Transverse colon (tissue), 4 donors: ENCODE measurements around the gene DOHH. TPM values are rescaled to one million over a fixed set of nuclear protein-coding genes. Genes with fewer than 3 reads are reported as not detected.
A peak's percentile ranks its signal among the peaks of the same experiment; 100 is the strongest.

ENCODE experiments used
- DNase-seq: peaks from one replicate; pipeline ENCODE4 v3.0.0-alpha.2; 2019
- H3K27ac ChIP-seq, 4 donors: fragments of 200-600 bp; sonication (generic); 2 replicates each; pipeline ENCODE4 v1.5.1; 2016 to 2018; ENCODE audit warnings: inconsistent platforms in 4 of 4
- H3K27me3 ChIP-seq: fragments of 200-600 bp; sonication (generic); 2 replicates; pipeline ENCODE4 v1.5.1; 2017; ENCODE audit warnings: inconsistent platforms
- H3K36me3 ChIP-seq, 4 donors: fragments of 200-600 bp; sonication (generic); 2 replicates each; pipeline ENCODE4 v1.5.1; 2017 to 2019; ENCODE audit warnings: inconsistent platforms in 4 of 4
- H3K4me1 ChIP-seq, 4 donors: fragments of 200-600 bp; sonication (generic); 2 replicates each; pipeline ENCODE4 v1.5.1; 2017 to 2020; ENCODE audit warnings: inconsistent platforms in 4 of 4
- H3K4me3 ChIP-seq, 4 donors: fragments of 200-600 bp; sonication (generic); 1 replicate in 1 of 4; 2 replicates in 3 of 4; pipeline versions ENCODE4 v1.5.1 to v1.6.1; 2017 to 2019; ENCODE audit warnings: inconsistent platforms in 4 of 4
- H3K9me3 ChIP-seq, 2 donors: fragments of 200-600 bp; sonication (generic); 2 replicates each; pipeline ENCODE4 v1.5.1; 2017 to 2019; ENCODE audit warnings: inconsistent platforms in 2 of 2
- EP300 ChIP-seq: sonication (generic); formaldehyde crosslinking; IDR thresholded peaks from one replicate; pipeline ENCODE4 v1.6.1; 2017; ENCODE audit warnings: antibody characterized with exemption, low read depth
- POLR2A ChIP-seq: fragments of 450-650 bp; IDR thresholded peaks from one replicate; pipeline ENCODE4 v1.6.1; 2016; ENCODE audit warnings: antibody characterized with exemption, mild to moderate bottlenecking, moderate library complexity
- POLR2AphosphoS5 ChIP-seq, 3 donors: sonication (generic); formaldehyde crosslinking; IDR thresholded peaks; one replicate each; pipeline ENCODE4 v1.6.1; 2016; ENCODE audit warnings: antibody characterized with exemption in 3 of 3
- WGBS, 2 donors: methylation state at CpG; one replicate each; pipeline ENCODE4 v1.1.5; 2018; ENCODE audit warnings: low coverage in 1 of 2; 5-methylcytosine and 5-hydroxymethylcytosine counted together
- in situ Hi-C, 4 donors: fragments of 200-750 bp; cut with MboI; loops; one replicate each; pipeline versions ENCODE4 v1.15.0 to v1.15.1; 2017; ENCODE audit warnings: low sequenced_read_pairs in 3 of 4, low pct_ligation_motif_present in 1 of 4, low pct_unique_long_range_greater_than_20kb in 1 of 4
- intact Hi-C: fragments of 100-400 bp; cut with DNase I; formaldehyde crosslinking; loops from one replicate; pipeline ENCODE4 v1.15.1; 2023; ENCODE audit warnings: low total_unique reads
- total RNA-seq, 4 donors: library from RNA; depleted of rRNA; stranded (reverse); fragments of >200 nt; gene quantifications; one replicate each; pipeline ENCODE4 v1.1.0, GENCODE V29; 2016
- TF ChIP-seq, protein P1 (sequence below), 5 experiments: fragments of 200-600 bp in 3 of 5; fragments of 450-650 bp in 2 of 5; sonication (generic) in 3 of 5; IDR thresholded peaks; 1 replicate in 2 of 5; 2 replicates in 3 of 5; pipeline ENCODE4 v1.5.1; 2016 to 2017; ENCODE audit warnings: antibody characterized with exemption in 5 of 5, inconsistent platforms in 3 of 5, mild to moderate bottlenecking in 2 of 5, moderate library complexity in 1 of 5

Gene DOHH
- total RNA-seq, 4 donors from 2014 or later = 7.2 to 13.5 (median 10.8) TPM

DNA sequence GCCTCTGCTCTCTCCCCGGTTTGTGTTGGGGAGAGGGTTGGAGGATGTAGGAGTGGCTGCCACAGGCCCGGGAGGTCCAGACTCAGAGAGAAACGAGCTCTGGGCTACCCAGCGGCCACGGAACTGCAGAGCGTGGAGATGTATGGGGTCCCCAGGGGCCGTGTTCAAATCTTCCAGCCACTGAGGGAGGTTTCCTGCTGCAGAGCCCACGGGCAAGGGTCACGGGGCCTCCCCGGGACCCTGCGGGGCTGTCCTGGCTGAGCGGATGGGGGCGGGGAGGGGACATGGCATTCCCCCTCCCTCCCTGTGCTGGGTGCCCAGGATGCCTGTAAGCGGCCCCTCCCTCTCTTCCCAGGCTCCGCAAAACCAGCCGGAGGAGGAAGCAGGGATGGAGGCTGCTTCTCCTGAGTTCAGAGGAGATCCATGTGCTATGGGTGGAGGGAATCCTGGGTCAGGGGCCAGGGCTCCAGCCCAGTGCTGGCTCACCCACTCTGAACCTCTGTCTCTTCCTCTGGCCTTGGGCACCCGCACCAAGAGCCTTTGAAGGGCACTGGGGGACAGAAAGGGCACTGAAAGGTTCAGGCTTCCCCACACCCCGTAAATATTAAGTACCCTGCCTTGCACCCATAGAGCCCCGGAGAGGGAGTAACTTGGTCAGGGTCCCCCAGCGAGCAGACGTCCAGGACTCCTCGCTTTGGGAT is 42.8 kb downstream of the DOHH start:
- H3K4me3 ChIP-seq = no peak overlapping the region

DNA sequence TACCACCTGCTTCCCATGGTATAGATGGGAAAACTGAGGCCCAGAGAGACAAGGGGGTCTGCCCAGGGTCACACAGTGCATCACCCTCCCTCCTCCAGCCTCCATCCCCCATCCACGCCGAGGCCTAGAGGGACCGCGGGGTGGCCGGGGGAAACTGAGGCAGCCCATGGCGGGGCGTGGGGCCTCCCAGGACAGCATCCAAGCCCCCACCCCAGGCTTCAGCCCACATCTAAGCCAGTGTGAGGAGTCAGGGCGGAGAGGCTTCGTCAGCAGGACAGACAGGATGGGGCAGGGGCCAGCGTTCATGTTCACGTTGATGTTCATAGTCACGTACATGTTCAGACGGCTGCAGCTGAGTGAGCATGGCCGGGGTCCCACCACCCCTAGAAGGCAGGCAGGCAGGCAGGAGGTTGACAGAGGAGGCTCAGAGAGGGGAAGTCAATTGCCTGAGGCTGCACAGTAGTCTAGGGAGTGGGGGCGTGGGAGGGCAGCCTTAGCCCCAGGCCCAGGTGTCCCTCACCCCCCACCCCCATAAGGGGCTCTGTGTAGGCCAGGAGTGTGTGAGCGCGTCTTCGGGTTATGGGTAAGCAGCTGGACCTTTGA is 43.4 kb downstream of the DOHH start:
- no peak for DNase-seq
- intact Hi-C loops (no loop called here), in situ Hi-C loops (no loop called here)
- no peaks in the 10 kb centered on the region for H3K27me3 ChIP-seq
- peak overlapping the region; percentile 79 to 87 (median 84) for H3K27ac ChIP-seq
- TF ChIP-seq, protein P1, sequence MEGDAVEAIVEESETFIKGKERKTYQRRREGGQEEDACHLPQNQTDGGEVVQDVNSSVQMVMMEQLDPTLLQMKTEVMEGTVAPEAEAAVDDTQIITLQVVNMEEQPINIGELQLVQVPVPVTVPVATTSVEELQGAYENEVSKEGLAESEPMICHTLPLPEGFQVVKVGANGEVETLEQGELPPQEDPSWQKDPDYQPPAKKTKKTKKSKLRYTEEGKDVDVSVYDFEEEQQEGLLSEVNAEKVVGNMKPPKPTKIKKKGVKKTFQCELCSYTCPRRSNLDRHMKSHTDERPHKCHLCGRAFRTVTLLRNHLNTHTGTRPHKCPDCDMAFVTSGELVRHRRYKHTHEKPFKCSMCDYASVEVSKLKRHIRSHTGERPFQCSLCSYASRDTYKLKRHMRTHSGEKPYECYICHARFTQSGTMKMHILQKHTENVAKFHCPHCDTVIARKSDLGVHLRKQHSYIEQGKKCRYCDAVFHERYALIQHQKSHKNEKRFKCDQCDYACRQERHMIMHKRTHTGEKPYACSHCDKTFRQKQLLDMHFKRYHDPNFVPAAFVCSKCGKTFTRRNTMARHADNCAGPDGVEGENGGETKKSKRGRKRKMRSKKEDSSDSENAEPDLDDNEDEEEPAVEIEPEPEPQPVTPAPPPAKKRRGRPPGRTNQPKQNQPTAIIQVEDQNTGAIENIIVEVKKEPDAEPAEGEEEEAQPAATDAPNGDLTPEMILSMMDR (IDR thresholded peaks at IDR 0.05) = no peak
- TF ChIP-seq POLR2A = no peak
- H3K4me3 ChIP-seq = no peak overlapping the region
- 81% methylated on average over 16 of the region's 18 CpGs; no CpG with 5 or more reads in 1 of the 2 donors for WGBS, 2 donors
- H3K36me3 ChIP-seq = peaks cover 0 to 31% (median 4%) of the 10 kb centered on the region in 4 donors
- peaks cover 17 to 40% (median 29%) of the 10 kb centered on the region in 4 donors for H3K4me1 ChIP-seq
- H3K9me3 ChIP-seq = no peaks in the 10 kb centered on the region

More for the DNA sequence above, 42.8 kb downstream of the DOHH start:
- intact Hi-C loops = no loop called here
- in situ Hi-C loops = no loop called here
- H3K9me3 ChIP-seq = no peaks in the 10 kb centered on the region
- H3K36me3 ChIP-seq = peaks cover 0 to 28% (median 4%) of the 10 kb centered on the region in 4 donors
- no peak for DNase-seq
- TF ChIP-seq EP300 (no peak), POLR2AphosphoS5 (IDR thresholded peaks at IDR 0.05) (no peak), POLR2A (no peak)
- TF ChIP-seq, protein P1 (IDR thresholded peaks at IDR 0.05) = no peak
- 69% methylated on average over 22 of the region's 22 CpGs; no CpG with 5 or more reads in 1 of the 2 donors for WGBS, 2 donors
- peak overlapping the region; percentile 79 to 87 (median 84) for H3K27ac ChIP-seq
- H3K27me3 ChIP-seq = no peaks in the 10 kb centered on the region
- peaks cover 17 to 40% (median 29%) of the 10 kb centered on the region in 4 donors for H3K4me1 ChIP-seq

DNA sequence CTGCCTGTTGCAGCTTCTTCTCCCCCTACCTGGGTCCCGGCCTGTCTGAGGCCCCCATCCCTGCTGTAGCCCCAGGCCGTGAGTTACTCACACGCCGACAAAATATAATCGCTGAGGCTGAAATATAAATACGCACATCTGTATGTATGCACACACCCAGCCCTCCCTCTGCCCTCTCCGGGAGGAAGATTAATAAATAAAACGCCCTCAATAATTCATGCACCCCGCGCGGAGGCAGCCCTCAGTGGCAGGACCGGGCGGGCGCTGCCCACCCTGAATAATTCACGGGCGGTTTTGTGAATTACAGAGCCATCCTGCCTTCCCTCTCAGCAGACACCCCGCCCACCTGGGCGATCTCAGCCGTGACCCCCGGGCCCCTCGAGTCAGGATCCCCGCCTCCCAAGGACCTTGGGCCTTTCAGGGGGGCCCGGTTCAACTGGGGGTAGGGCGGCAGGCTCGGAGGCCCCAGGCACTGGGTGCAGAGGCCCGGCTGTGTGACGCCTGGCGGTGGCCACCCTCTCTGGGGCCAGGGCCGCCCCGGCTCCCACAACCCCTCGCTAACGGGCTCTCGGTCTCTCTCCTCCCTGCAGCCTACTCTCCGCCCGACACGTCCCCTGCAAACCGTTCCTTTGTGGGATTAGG is 44.4 kb downstream of the DOHH start:
- Histone ChIP-seq H3K4me3 (no peak overlapping the region), H3K27me3 (no peaks in the 10 kb centered on the region), H3K4me1 (peaks cover 17 to 45% (median 33%) of the 10 kb centered on the region in 4 donors), H3K27ac (peak overlapping the region; percentile 79 to 87 (median 84)), H3K36me3 (peaks cover 0 to 31% (median 4%) of the 10 kb centered on the region in 4 donors), H3K9me3 (no peaks in the 10 kb centered on the region)
- TF ChIP-seq EP300 (no peak), POLR2A (no peak), POLR2AphosphoS5 (IDR thresholded peaks at IDR 0.05) (no peak)
- TF ChIP-seq, protein P1 (IDR thresholded peaks at IDR 0.05) = no peak
- in situ Hi-C loops = no loop called here
- 79 to 87% methylated on average over 14 to 37 of the region's 37 CpGs for WGBS, 2 donors
- no peak for DNase-seq
- intact Hi-C loops = no loop called here

DNA sequence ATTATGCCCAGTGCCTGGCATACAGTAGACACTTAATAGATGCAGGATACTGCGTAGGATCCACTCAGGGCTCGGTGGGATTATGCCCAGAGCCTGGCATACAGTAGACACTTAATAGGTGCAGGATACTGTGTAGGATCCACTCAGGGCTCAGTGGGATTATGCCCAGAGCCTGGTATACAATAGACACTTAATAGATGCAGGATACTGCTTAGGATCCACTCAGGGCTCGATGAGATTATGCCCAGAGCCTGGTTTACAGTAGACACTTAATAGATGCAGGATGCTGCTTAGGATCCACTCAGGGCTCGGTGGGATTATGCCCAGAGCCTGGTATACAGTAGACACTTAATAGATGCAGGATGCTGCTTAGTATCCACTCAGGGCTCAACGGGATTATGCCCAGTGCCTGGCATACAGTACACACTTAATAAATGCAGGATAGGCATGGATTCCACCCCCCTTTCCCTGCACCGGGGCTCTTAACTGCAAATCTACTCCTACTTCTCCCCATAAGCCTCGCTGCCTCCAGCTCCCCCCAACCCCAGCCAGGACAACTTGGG is 45.0 kb downstream of the DOHH start:
- in situ Hi-C loops (no loop called here), intact Hi-C loops (no loop called here)
- no peak for DNase-seq
- Histone ChIP-seq H3K27ac (peak overlapping the region in 3 of 4 donors; percentile 82 to 87 (median 86)), H3K27me3 (no peaks in the 10 kb centered on the region), H3K4me1 (peaks cover 17 to 44% (median 33%) of the 10 kb centered on the region in 4 donors), H3K9me3 (no peaks in the 10 kb centered on the region), H3K36me3 (peaks cover 0 to 35% (median 4%) of the 10 kb centered on the region in 4 donors), H3K4me3 (no peak overlapping the region)
- no peak for TF ChIP-seq POLR2AphosphoS5 (IDR thresholded peaks at IDR 0.05)
- TF ChIP-seq, protein P1 (IDR thresholded peaks at IDR 0.05) = no peak
- TF ChIP-seq EP300 = no peak
- TF ChIP-seq POLR2A = no peak
- 90 to 95% methylated on average over 3 to 7 of the region's 7 CpGs for WGBS, 2 donors
